ENCODE data around the gene CAB39.

Gene CAB39

GRCh38 chr2:230678018-230678417 lies 34.6 kb upstream of the CAB39 start:
- Histone ChIP-seq H3K4me2 (ENCODE audit: low read length) (no peak overlapping the region), H2BK15ac (replicated peaks; ENCODE audit: low read depth) (no peak overlapping the region), H4K8ac (ENCODE audit: low read depth, low read length) (no peak overlapping the region), H2BK5ac (ENCODE audit: low read length) (no peak overlapping the region), H3K56ac (ENCODE audit: low read length) (no peak overlapping the region), H3K4ac (ENCODE audit: low read depth, low read length) (no peak overlapping the region), H3K18ac (ENCODE audit: low read length) (no peak overlapping the region), H3K4me3 (ENCODE audit: low read length) (no peak overlapping the region), H2AK5ac (ENCODE audit: low read length) (no peak overlapping the region), H3K27me3 (ENCODE audit: insufficient read depth, low read length, poor library complexity) (no peaks in the 10 kb centered on the region), H4K5ac (ENCODE audit: low read length) (no peak overlapping the region), H3K27ac (ENCODE audit: low read depth, low read length) (no peak overlapping the region), H3K79me1 (ENCODE audit: low read length) (no peaks in the 10 kb centered on the region), H3K4me1 (ENCODE audit: control insufficient read depth, low read depth, low read length) (no peaks in the 10 kb centered on the region), H2BK120ac (ENCODE audit: low read depth, low read length) (no peak overlapping the region), H3K79me2 (ENCODE audit: control insufficient read depth, insufficient read depth, low read length) (no peaks in the 10 kb centered on the region), H3K36me3 (ENCODE audit: control insufficient read depth, insufficient read depth, low read length) (no peaks in the 10 kb centered on the region), H3K23ac (ENCODE audit: low read length) (no peak overlapping the region), H3K9ac (ENCODE audit: low read length) (no peak overlapping the region)
- no CpG with 5 or more reads among the region's 1 CpG for WGBS (ENCODE audit: extremely low coverage, insufficient coverage, low lambda C conversion rate)
- no peak for DNase-seq

DNA sequence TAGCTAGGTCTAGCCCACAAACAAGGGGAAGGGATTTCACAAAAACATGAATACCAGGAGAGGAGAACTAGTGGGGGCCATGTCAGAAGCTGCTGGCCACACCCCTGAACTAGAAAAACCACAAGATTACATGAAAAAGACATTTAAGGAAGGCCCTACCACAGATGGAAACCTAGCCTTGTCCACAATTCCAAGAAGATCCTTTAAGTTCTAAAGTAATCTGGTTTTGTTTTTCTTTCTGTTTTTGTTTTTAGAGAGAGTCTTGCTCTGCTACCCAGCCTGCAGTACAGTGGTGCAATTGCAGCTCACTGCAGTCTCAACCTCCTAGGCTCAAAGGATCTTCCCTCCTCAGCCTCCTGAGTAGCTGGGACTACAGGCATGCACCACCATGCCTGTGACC lies 34.2 kb upstream of the CAB39 start:
- H2BK5ac ChIP-seq (ENCODE audit: low read length): no peak overlapping the region
- H3K23ac ChIP-seq (ENCODE audit: low read length): no peak overlapping the region
- H3K4me1 ChIP-seq (ENCODE audit: control insufficient read depth, low read depth, low read length): no peaks in the 10 kb centered on the region
- H3K4ac ChIP-seq (ENCODE audit: low read depth, low read length): no peak overlapping the region
- no peak overlapping the region for H3K4me2 ChIP-seq (ENCODE audit: low read length)
- H3K79me2 ChIP-seq (ENCODE audit: control insufficient read depth, insufficient read depth, low read length): no peaks in the 10 kb centered on the region
- no peak overlapping the region for H3K27ac ChIP-seq (ENCODE audit: low read depth, low read length)
- no peak overlapping the region for H2AK5ac ChIP-seq (ENCODE audit: low read length)
- no peak overlapping the region for H3K18ac ChIP-seq (ENCODE audit: low read length)
- no peak overlapping the region for H3K4me3 ChIP-seq (ENCODE audit: low read length)
- no peaks in the 10 kb centered on the region for H3K27me3 ChIP-seq (ENCODE audit: insufficient read depth, low read length, poor library complexity)
- H3K36me3 ChIP-seq (ENCODE audit: control insufficient read depth, insufficient read depth, low read length): no peaks in the 10 kb centered on the region
- no peak overlapping the region for H2BK120ac ChIP-seq (ENCODE audit: low read depth, low read length)
- no peak overlapping the region for H4K5ac ChIP-seq (ENCODE audit: low read length)
- DNase-seq: no peak
- H2BK15ac ChIP-seq (replicated peaks; ENCODE audit: low read depth): no peak overlapping the region
- no peak overlapping the region for H3K56ac ChIP-seq (ENCODE audit: low read length)
- no peak overlapping the region for H4K8ac ChIP-seq (ENCODE audit: low read depth, low read length)
- H3K9ac ChIP-seq (ENCODE audit: low read length): no peak overlapping the region
- H3K79me1 ChIP-seq (ENCODE audit: low read length): no peaks in the 10 kb centered on the region

- WGBS (ENCODE audit: extremely low coverage, insufficient coverage, low lambda C conversion rate): no CpG with 5 or more reads among the region's 11 CpGs
- Histone ChIP-seq H4K8ac (ENCODE audit: low read depth, low read length) (no peak overlapping the region), H3K79me2 (ENCODE audit: control insufficient read depth, insufficient read depth, low read length) (no peaks in the 10 kb centered on the region), H2BK5ac (ENCODE audit: low read length) (no peak overlapping the region), H3K4me1 (ENCODE audit: control insufficient read depth, low read depth, low read length) (no peaks in the 10 kb centered on the region), H2BK120ac (ENCODE audit: low read depth, low read length) (no peak overlapping the region), H3K4me2 (ENCODE audit: low read length) (no peak overlapping the region), H4K5ac (ENCODE audit: low read length) (no peak overlapping the region), H3K36me3 (ENCODE audit: control insufficient read depth, insufficient read depth, low read length) (no peaks in the 10 kb centered on the region), H3K27ac (ENCODE audit: low read depth, low read length) (no peak overlapping the region), H3K9ac (ENCODE audit: low read length) (no peak overlapping the region), H3K4me3 (ENCODE audit: low read length) (no peak overlapping the region), H3K56ac (ENCODE audit: low read length) (no peak overlapping the region), H3K18ac (ENCODE audit: low read length) (no peak overlapping the region), H2AK5ac (ENCODE audit: low read length) (no peak overlapping the region), H3K4ac (ENCODE audit: low read depth, low read length) (no peak overlapping the region), H3K79me1 (ENCODE audit: low read length) (no peaks in the 10 kb centered on the region), H3K27me3 (ENCODE audit: insufficient read depth, low read length, poor library complexity) (no peaks in the 10 kb centered on the region), H3K23ac (ENCODE audit: low read length) (no peak overlapping the region), H2BK15ac (replicated peaks; ENCODE audit: low read depth) (no peak overlapping the region)
- DNase-seq: no peak
These were observed 32.0 kb upstream of the CAB39 start for GRCh38 chr2:230680463-230681170.

DNA sequence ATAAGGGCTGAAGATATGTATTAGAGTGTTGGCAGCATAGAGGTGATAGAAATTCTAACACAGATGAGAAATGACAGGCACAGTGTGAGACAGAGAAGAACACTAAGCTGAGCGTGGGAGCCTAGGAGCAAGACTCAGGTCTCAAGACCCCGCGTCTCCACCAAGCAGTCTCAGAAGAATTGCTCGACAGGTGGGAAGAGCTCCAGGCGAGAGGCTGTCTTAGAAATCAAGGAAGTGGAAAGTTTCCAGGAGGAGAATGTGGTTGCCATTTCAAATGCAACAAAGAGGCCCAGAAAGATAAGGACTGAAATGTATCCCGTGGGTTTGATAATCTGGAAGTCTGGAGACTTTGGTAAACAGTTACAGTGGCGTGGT lies 31.5 kb upstream of the CAB39 start:
- Histone ChIP-seq H3K56ac (ENCODE audit: low read length) (no peak overlapping the region), H2BK15ac (replicated peaks; ENCODE audit: low read depth) (no peak overlapping the region), H3K4me1 (ENCODE audit: control insufficient read depth, low read depth, low read length) (no peaks in the 10 kb centered on the region), H2AK5ac (ENCODE audit: low read length) (no peak overlapping the region), H3K27ac (ENCODE audit: low read depth, low read length) (no peak overlapping the region), H3K79me2 (ENCODE audit: control insufficient read depth, insufficient read depth, low read length) (no peaks in the 10 kb centered on the region), H3K4me2 (ENCODE audit: low read length) (no peak overlapping the region), H3K4me3 (ENCODE audit: low read length) (no peak overlapping the region), H4K8ac (ENCODE audit: low read depth, low read length) (no peak overlapping the region), H3K4ac (ENCODE audit: low read depth, low read length) (no peak overlapping the region), H4K5ac (ENCODE audit: low read length) (no peak overlapping the region), H3K23ac (ENCODE audit: low read length) (no peak overlapping the region), H3K18ac (ENCODE audit: low read length) (no peak overlapping the region), H3K27me3 (ENCODE audit: insufficient read depth, low read length, poor library complexity) (no peaks in the 10 kb centered on the region), H3K36me3 (ENCODE audit: control insufficient read depth, insufficient read depth, low read length) (no peaks in the 10 kb centered on the region), H2BK120ac (ENCODE audit: low read depth, low read length) (no peak overlapping the region), H3K79me1 (ENCODE audit: low read length) (no peaks in the 10 kb centered on the region), H3K9ac (ENCODE audit: low read length) (no peak overlapping the region), H2BK5ac (ENCODE audit: low read length) (no peak overlapping the region)
- no CpG with 5 or more reads among the region's 7 CpGs for WGBS (ENCODE audit: extremely low coverage, insufficient coverage, low lambda C conversion rate)
- no peak for DNase-seq

DNA sequence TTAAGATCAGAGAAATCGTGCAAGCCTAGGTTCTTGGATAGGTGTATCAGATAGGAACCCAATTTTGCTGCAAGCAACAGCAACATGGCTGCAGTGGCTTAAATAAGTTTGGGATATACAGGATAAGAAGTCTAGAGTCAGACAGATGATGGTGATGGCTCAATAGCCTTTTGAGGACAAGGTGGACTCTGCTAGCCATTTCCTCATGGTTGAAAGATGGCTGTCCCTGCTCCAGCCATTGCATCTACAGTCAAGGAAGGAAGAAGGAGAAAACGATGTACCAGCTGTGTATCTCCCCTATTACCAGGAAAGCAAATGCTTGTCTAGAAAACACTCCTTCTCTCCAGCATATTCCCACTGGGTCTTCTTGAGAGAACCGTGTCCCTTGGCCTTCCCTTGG lies 30.1 kb upstream of the CAB39 start:
- no peak overlapping the region for H3K9ac ChIP-seq (ENCODE audit: low read length)
- H4K8ac ChIP-seq (ENCODE audit: low read depth, low read length): no peak overlapping the region
- no peaks in the 10 kb centered on the region for H3K79me1 ChIP-seq (ENCODE audit: low read length)
- H3K27me3 ChIP-seq (ENCODE audit: insufficient read depth, low read length, poor library complexity): no peaks in the 10 kb centered on the region
- no peaks in the 10 kb centered on the region for H3K4me1 ChIP-seq (ENCODE audit: control insufficient read depth, low read depth, low read length)
- no peak overlapping the region for H2AK5ac ChIP-seq (ENCODE audit: low read length)
- no peak overlapping the region for H2BK120ac ChIP-seq (ENCODE audit: low read depth, low read length)
- H3K18ac ChIP-seq (ENCODE audit: low read length): no peak overlapping the region
- no peak for DNase-seq
- no peak overlapping the region for H3K56ac ChIP-seq (ENCODE audit: low read length)
- no peak overlapping the region for H3K4ac ChIP-seq (ENCODE audit: low read depth, low read length)
- no peak overlapping the region for H3K4me3 ChIP-seq (ENCODE audit: low read length)
- no peak overlapping the region for H4K5ac ChIP-seq (ENCODE audit: low read length)
- no peak overlapping the region for H2BK15ac ChIP-seq (replicated peaks; ENCODE audit: low read depth)
- H3K27ac ChIP-seq (ENCODE audit: low read depth, low read length): no peak overlapping the region
- H2BK5ac ChIP-seq (ENCODE audit: low read length): no peak overlapping the region
- no CpG with 5 or more reads among the region's 3 CpGs for WGBS (ENCODE audit: extremely low coverage, insufficient coverage, low lambda C conversion rate)
- no peaks in the 10 kb centered on the region for H3K79me2 ChIP-seq (ENCODE audit: control insufficient read depth, insufficient read depth, low read length)
- no peaks in the 10 kb centered on the region for H3K36me3 ChIP-seq (ENCODE audit: control insufficient read depth, insufficient read depth, low read length)
- H3K23ac ChIP-seq (ENCODE audit: low read length): no peak overlapping the region
- no peak overlapping the region for H3K4me2 ChIP-seq (ENCODE audit: low read length)
